ENCODE results near the gene C1R.

C1R gene

GRCh38 chr12:7090222-7090998 is 1.8 kb downstream of the C1R start:
- Histone ChIP-seq H3K4me1 (ENCODE audit: control insufficient read depth, insufficient read depth, low read length) (peaks cover 7% of the 10 kb centered on the region), H3K27me3 (ENCODE audit: control insufficient read depth, insufficient read depth, low read length, poor library complexity, severe bottlenecking) (no peaks in the 10 kb centered on the region), H3K9me3 (ENCODE audit: control insufficient read depth, low read length) (no peaks in the 10 kb centered on the region), H3K27ac (ENCODE audit: insufficient read depth, low read depth, low read length, poor library complexity, severe bottlenecking) (no peak overlapping the region), H3K36me3 (ENCODE audit: control insufficient read depth, insufficient read depth, low read length) (no peaks in the 10 kb centered on the region), H3K4me3 (ENCODE audit: insufficient read depth, low read depth, low read length) (no peak overlapping the region)
- whole genome bisulfite sequencing, 2 experiments, result 63 to 64% methylated on average over 16 of the region's 16 CpGs

GRCh38 chr12:7089196-7089871 is 2.9 kb downstream of the C1R start:
- H3K36me3 ChIP-seq (ENCODE audit: control insufficient read depth, insufficient read depth, low read length), result no peaks in the 10 kb centered on the region
- WGBS, 2 experiments, result 94 to 95% methylated on average over 11 of the region's 11 CpGs
- H3K27me3 ChIP-seq (ENCODE audit: control insufficient read depth, insufficient read depth, low read length, poor library complexity, severe bottlenecking), result no peaks in the 10 kb centered on the region
- H3K4me3 ChIP-seq (ENCODE audit: insufficient read depth, low read depth, low read length), result no peak overlapping the region
- peaks cover 7% of the 10 kb centered on the region for H3K4me1 ChIP-seq (ENCODE audit: control insufficient read depth, insufficient read depth, low read length)
- no peak overlapping the region for H3K27ac ChIP-seq (ENCODE audit: insufficient read depth, low read depth, low read length, poor library complexity, severe bottlenecking)
- H3K9me3 ChIP-seq (ENCODE audit: control insufficient read depth, low read length), result no peaks in the 10 kb centered on the region

GRCh38 chr12:7083125-7083524 is 9.1 kb downstream of the C1R start:
- H3K4me3 ChIP-seq (ENCODE audit: insufficient read depth, low read depth, low read length), result no peak overlapping the region
- no peaks in the 10 kb centered on the region for H3K9me3 ChIP-seq (ENCODE audit: control insufficient read depth, low read length)
- no peaks in the 10 kb centered on the region for H3K36me3 ChIP-seq (ENCODE audit: control insufficient read depth, insufficient read depth, low read length)
- no peak overlapping the region for H3K27ac ChIP-seq (ENCODE audit: insufficient read depth, low read depth, low read length, poor library complexity, severe bottlenecking)
- no peaks in the 10 kb centered on the region for H3K27me3 ChIP-seq (ENCODE audit: control insufficient read depth, insufficient read depth, low read length, poor library complexity, severe bottlenecking)
- H3K4me1 ChIP-seq (ENCODE audit: control insufficient read depth, insufficient read depth, low read length), result no peaks in the 10 kb centered on the region

DNA sequence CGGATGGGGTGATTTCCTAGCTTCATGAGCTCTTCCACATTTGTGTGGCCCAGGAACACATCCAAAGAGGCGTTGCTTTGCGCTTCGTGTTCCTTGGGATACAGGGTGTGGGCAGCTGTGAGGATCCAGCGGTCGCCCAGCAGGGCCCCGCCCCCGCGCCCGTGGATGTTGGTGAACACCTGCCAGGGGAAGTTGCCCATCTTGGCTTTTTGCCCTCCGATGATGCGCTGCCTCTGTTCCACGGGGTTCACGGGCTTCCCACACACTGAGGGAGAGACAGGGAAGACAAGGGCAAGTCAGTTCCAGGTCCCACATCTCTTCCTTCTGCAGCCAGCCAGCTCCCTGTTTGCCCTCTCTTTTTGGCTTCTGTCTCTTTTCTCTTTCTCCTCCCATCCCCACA is 11.2 kb downstream of the C1R start:
- no peaks in the 10 kb centered on the region for H3K27me3 ChIP-seq (ENCODE audit: control insufficient read depth, insufficient read depth, low read length, poor library complexity, severe bottlenecking)
- H3K9me3 ChIP-seq (ENCODE audit: control insufficient read depth, low read length), result no peaks in the 10 kb centered on the region
- H3K4me1 ChIP-seq (ENCODE audit: control insufficient read depth, insufficient read depth, low read length), result no peaks in the 10 kb centered on the region
- no peak overlapping the region for H3K27ac ChIP-seq (ENCODE audit: insufficient read depth, low read depth, low read length, poor library complexity, severe bottlenecking)
- 91 to 93% methylated on average over 14 of the region's 14 CpGs for WGBS, 2 experiments
- no peaks in the 10 kb centered on the region for H3K36me3 ChIP-seq (ENCODE audit: control insufficient read depth, insufficient read depth, low read length)
- no peak overlapping the region for H3K4me3 ChIP-seq (ENCODE audit: insufficient read depth, low read depth, low read length)

DNA sequence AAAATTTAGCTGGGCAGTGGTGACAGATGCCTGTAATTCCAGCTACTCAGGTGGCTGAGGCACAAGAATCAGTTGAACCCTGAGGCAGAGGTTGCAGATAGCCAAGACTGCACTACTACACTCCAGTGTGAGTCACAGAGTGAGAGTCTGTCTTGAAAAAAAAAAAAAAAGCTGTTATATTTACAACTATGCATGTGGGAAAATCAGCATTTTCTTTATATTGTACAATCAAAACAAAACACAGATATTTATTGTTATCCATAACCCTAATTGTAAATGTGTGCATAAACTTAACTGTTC is 12.5 kb downstream of the C1R start:
- no peak overlapping the region for H3K27ac ChIP-seq (ENCODE audit: insufficient read depth, low read depth, low read length, poor library complexity, severe bottlenecking)

DNA sequence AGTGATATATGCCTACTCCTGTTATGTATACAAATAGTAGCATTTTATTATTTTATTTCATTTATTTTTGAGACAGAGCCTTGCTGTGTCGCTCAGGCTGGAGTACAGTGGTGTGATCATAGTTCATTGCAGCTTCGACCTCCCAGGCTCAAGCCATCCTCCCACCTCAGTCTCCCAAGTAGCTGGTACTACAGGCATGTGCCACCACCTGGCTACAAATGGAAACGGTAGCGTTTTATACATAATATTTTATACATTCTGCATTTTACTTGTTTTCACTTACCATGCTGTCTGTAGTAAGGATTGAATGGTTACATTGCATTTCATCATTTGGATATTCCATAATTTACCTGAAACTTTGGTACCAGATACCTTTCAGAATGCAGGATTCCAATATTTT is 14.1 kb downstream of the C1R start:
- Histone ChIP-seq H3K36me3 (ENCODE audit: control insufficient read depth, insufficient read depth, low read length) (no peaks in the 10 kb centered on the region), H3K9me3 (ENCODE audit: control insufficient read depth, low read length) (no peaks in the 10 kb centered on the region), H3K27me3 (ENCODE audit: control insufficient read depth, insufficient read depth, low read length, poor library complexity, severe bottlenecking) (no peaks in the 10 kb centered on the region), H3K4me1 (ENCODE audit: control insufficient read depth, insufficient read depth, low read length) (no peaks in the 10 kb centered on the region), H3K4me3 (ENCODE audit: insufficient read depth, low read depth, low read length) (no peak overlapping the region), H3K27ac (ENCODE audit: insufficient read depth, low read depth, low read length, poor library complexity, severe bottlenecking) (no peak overlapping the region)
- 82 to 93% methylated on average over 4 of the region's 4 CpGs for WGBS, 2 experiments

More for the DNA sequence above, 12.5 kb downstream of the C1R start:
- no peaks in the 10 kb centered on the region for H3K9me3 ChIP-seq (ENCODE audit: control insufficient read depth, low read length)
- H3K27me3 ChIP-seq (ENCODE audit: control insufficient read depth, insufficient read depth, low read length, poor library complexity, severe bottlenecking), result no peaks in the 10 kb centered on the region
- no peaks in the 10 kb centered on the region for H3K4me1 ChIP-seq (ENCODE audit: control insufficient read depth, insufficient read depth, low read length)
- no peaks in the 10 kb centered on the region for H3K36me3 ChIP-seq (ENCODE audit: control insufficient read depth, insufficient read depth, low read length)
- H3K4me3 ChIP-seq (ENCODE audit: insufficient read depth, low read depth, low read length), result no peak overlapping the region

- WGBS, 2 experiments, result 92% methylated on average over 4 of the region's 4 CpGs
- no peaks in the 10 kb centered on the region for H3K36me3 ChIP-seq (ENCODE audit: control insufficient read depth, insufficient read depth, low read length)
- H3K27ac ChIP-seq (ENCODE audit: insufficient read depth, low read depth, low read length, poor library complexity, severe bottlenecking), result no peak overlapping the region
- no peaks in the 10 kb centered on the region for H3K27me3 ChIP-seq (ENCODE audit: control insufficient read depth, insufficient read depth, low read length, poor library complexity, severe bottlenecking)
- H3K4me3 ChIP-seq (ENCODE audit: insufficient read depth, low read depth, low read length), result no peak overlapping the region
- H3K4me1 ChIP-seq (ENCODE audit: control insufficient read depth, insufficient read depth, low read length), result no peaks in the 10 kb centered on the region
- no peaks in the 10 kb centered on the region for H3K9me3 ChIP-seq (ENCODE audit: control insufficient read depth, low read length)
These were observed 15.8 kb downstream of the C1R start for GRCh38 chr12:7076493-7076892.

DNA sequence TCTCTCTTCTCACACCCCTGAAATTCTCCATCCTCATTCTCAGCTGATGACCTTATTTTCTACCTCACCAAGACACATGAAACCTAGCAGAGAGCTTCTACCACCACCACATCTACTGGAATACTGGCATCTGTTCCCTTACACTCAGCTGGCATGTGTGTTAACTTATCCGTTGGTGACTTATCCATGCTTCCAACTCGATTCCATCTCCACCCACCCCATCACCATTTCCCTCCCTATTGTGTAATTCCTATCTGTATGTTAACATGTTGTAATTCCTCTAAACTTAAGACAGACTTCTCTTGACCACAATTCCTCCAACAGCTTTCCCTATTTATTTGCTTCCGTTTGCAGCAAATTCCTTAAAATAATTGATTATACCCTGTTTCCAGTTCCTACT is 16.3 kb downstream of the C1R start:
- H3K27ac ChIP-seq (ENCODE audit: insufficient read depth, low read depth, low read length, poor library complexity, severe bottlenecking), result no peak overlapping the region
- H3K4me3 ChIP-seq (ENCODE audit: insufficient read depth, low read depth, low read length), result no peak overlapping the region
- no peaks in the 10 kb centered on the region for H3K36me3 ChIP-seq (ENCODE audit: control insufficient read depth, insufficient read depth, low read length)
- no peaks in the 10 kb centered on the region for H3K4me1 ChIP-seq (ENCODE audit: control insufficient read depth, insufficient read depth, low read length)
- 90% methylated on average over 3 of the region's 3 CpGs for WGBS, 2 experiments
- H3K9me3 ChIP-seq (ENCODE audit: control insufficient read depth, low read length), result no peaks in the 10 kb centered on the region
- H3K27me3 ChIP-seq (ENCODE audit: control insufficient read depth, insufficient read depth, low read length, poor library complexity, severe bottlenecking), result no peaks in the 10 kb centered on the region

- Histone ChIP-seq H3K36me3 (ENCODE audit: control insufficient read depth, insufficient read depth, low read length) (no peaks in the 10 kb centered on the region), H3K9me3 (ENCODE audit: control insufficient read depth, low read length) (no peaks in the 10 kb centered on the region), H3K4me1 (ENCODE audit: control insufficient read depth, insufficient read depth, low read length) (no peaks in the 10 kb centered on the region), H3K4me3 (ENCODE audit: insufficient read depth, low read depth, low read length) (no peak overlapping the region), H3K27me3 (ENCODE audit: control insufficient read depth, insufficient read depth, low read length, poor library complexity, severe bottlenecking) (no peaks in the 10 kb centered on the region), H3K27ac (ENCODE audit: insufficient read depth, low read depth, low read length, poor library complexity, severe bottlenecking) (no peak overlapping the region)
- 92 to 93% methylated on average over 3 of the region's 3 CpGs for WGBS, 2 experiments
These were observed 16.7 kb downstream of the C1R start for GRCh38 chr12:7075518-7075917.

DNA sequence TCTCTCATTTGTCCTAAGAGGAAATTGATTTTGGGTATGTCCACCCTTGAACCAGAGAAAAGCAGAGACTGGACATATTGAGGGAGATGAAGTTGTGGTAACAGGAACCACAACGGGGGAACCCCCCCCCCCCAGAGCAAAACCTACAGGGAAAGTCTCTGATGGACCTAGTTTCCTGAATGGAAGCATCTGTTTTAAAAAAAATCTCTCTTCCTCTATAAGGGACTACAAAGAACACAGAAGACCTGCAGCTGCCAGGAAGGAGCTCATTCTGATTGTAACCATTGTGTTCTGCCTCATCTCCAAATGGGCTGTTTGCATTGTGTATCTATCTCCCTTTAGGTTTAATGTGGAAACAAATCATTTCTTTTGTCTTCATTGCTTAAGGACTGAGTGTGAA is 18.3 kb downstream of the C1R start:
- Histone ChIP-seq H3K4me1 (ENCODE audit: control insufficient read depth, insufficient read depth, low read length) (no peaks in the 10 kb centered on the region), H3K9me3 (ENCODE audit: control insufficient read depth, low read length) (no peaks in the 10 kb centered on the region), H3K4me3 (ENCODE audit: insufficient read depth, low read depth, low read length) (no peak overlapping the region), H3K27me3 (ENCODE audit: control insufficient read depth, insufficient read depth, low read length, poor library complexity, severe bottlenecking) (no peaks in the 10 kb centered on the region), H3K36me3 (ENCODE audit: control insufficient read depth, insufficient read depth, low read length) (no peaks in the 10 kb centered on the region), H3K27ac (ENCODE audit: insufficient read depth, low read depth, low read length, poor library complexity, severe bottlenecking) (no peak overlapping the region)
- WGBS, 2 experiments, result 73 to 100% methylated on average over 1 of the region's 1 CpG
